Vagina (tissue), 2 donors: ENCODE results near the gene ESAM.

Experiments used
- POLR2A ChIP-seq, 2 donors: fragments of 450-650 bp; IDR thresholded peaks; one replicate each; pipeline ENCODE4 v1.6.1; 2017; ENCODE audit warnings: antibody characterized with exemption in 2 of 2, mild to moderate bottlenecking in 2 of 2, moderate library complexity in 2 of 2
- TF ChIP-seq, protein P1 (sequence below), 3 experiments: fragments of 450-650 bp in 2 of 3; fragments of 200-600 bp in 1 of 3; sonication (generic) in 1 of 3; IDR thresholded peaks; one replicate each; pipeline ENCODE4 v1.5.1; 2017 to 2019; ENCODE audit warnings: antibody characterized with exemption in 3 of 3, mild to moderate bottlenecking in 2 of 3, moderate library complexity in 2 of 3

DNA sequence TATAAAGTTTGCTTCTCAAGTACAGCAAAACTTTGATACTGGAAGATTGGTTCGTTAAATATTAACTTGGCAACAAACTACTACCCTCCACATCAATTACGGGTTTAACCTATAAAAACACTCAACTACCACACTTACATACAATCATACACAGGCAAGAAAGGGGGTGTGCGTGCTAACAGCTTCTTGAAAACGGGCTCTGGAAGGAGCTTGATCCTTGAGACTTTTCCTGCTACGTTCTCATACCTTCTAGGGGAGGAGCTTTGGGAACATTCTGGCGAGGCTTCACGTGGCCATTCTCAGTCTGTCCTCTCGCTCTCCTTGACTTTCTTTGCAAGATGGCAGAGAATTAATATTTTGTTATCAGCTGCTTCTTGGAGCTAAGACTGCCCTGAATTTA is 6.8 kb upstream of the ESAM start:
- TF ChIP-seq POLR2A (IDR thresholded peaks at IDR 0.05): no peak
- TF ChIP-seq, protein P1, sequence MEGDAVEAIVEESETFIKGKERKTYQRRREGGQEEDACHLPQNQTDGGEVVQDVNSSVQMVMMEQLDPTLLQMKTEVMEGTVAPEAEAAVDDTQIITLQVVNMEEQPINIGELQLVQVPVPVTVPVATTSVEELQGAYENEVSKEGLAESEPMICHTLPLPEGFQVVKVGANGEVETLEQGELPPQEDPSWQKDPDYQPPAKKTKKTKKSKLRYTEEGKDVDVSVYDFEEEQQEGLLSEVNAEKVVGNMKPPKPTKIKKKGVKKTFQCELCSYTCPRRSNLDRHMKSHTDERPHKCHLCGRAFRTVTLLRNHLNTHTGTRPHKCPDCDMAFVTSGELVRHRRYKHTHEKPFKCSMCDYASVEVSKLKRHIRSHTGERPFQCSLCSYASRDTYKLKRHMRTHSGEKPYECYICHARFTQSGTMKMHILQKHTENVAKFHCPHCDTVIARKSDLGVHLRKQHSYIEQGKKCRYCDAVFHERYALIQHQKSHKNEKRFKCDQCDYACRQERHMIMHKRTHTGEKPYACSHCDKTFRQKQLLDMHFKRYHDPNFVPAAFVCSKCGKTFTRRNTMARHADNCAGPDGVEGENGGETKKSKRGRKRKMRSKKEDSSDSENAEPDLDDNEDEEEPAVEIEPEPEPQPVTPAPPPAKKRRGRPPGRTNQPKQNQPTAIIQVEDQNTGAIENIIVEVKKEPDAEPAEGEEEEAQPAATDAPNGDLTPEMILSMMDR (IDR thresholded peaks at IDR 0.05): no peak
